A673 (cell line): ENCODE measurements around the gene PPP6R2.

ENCODE experiments used
- CTCF ChIP-seq: fragments of 300-800, 200-600 bp; sonication (generic); conservative IDR thresholded peaks from 2 replicates; pipeline ENCODE4 v1.5.1; 2017; ENCODE audit warnings: low read depth, mild to moderate bottlenecking, antibody characterized with exemption, low read length, moderate library complexity, mixed read lengths
- EZH2 ChIP-seq: fragments of 200-600 bp; sonication (generic); IDR thresholded peaks from 2 replicates; pipeline ENCODE4 v1.6.1; 2017; ENCODE audit warnings: borderline replicate concordance, low read depth, mild to moderate bottlenecking, mixed read lengths, antibody characterized with exemption, low read length; ENCODE audit not compliant: poor library complexity, severe bottlenecking

- TF ChIP-seq CTCF (no peak), EZH2 (no peak)
Measured at GRCh38 chr22:50425179-50425916, 82.2 kb downstream of the PPP6R2 start.
